Measurements from ENCODE around the gene COPE.

DNA sequence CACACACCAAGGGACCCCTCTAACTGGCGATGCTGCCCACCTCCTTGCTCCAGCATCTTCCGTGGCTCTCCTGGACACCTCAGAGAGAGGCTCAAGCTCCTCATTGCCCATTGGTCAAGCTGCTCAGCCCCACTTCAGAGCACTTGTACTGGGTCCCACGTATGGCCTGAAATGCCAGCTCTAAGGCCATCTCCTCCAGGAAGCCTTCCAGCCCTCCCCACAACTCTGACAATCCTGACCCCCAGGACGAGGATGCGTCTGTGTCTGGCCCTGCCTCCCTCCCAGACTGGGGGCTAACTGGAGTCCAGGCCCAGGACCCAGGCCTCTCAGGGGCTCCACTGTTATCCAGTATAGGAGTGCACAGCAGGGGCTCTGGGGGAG lies 29.8 kb upstream of the COPE start:
- TF ChIP-seq, protein P1, sequence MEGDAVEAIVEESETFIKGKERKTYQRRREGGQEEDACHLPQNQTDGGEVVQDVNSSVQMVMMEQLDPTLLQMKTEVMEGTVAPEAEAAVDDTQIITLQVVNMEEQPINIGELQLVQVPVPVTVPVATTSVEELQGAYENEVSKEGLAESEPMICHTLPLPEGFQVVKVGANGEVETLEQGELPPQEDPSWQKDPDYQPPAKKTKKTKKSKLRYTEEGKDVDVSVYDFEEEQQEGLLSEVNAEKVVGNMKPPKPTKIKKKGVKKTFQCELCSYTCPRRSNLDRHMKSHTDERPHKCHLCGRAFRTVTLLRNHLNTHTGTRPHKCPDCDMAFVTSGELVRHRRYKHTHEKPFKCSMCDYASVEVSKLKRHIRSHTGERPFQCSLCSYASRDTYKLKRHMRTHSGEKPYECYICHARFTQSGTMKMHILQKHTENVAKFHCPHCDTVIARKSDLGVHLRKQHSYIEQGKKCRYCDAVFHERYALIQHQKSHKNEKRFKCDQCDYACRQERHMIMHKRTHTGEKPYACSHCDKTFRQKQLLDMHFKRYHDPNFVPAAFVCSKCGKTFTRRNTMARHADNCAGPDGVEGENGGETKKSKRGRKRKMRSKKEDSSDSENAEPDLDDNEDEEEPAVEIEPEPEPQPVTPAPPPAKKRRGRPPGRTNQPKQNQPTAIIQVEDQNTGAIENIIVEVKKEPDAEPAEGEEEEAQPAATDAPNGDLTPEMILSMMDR (IDR thresholded peaks at IDR 0.05): no peak
- TF ChIP-seq POLR2A (IDR thresholded peaks at IDR 0.05) (no peak), POLR2AphosphoS5 (IDR thresholded peaks at IDR 0.05) (no peak), EP300 (IDR thresholded peaks at IDR 0.05) (no peak)

All from suprapubic skin (tissue), 4 donors.